Stimulated activated CD8-positive, alpha-beta memory T cell treated with anti-CD3 and anti-CD28 coated beads, Interleukin-15, amount 100 ng/mL, for 48 hours (primary cell): ENCODE results near the gene RPUSD2.
A peak's percentile ranks its signal among the peaks of the same experiment; 100 is the strongest.
"Not testable (repeated sequence)": the region's sequence is repeated elsewhere in the genome, so short reads cannot be mapped to it uniquely, and the experiment has no call there.

ENCODE experiments used
- DNase-seq, 2 donors: peaks; one replicate each; pipeline ENCODE4 v3.0.0-alpha.2; 2020; ENCODE audit warnings: low read depth in 2 of 2

RPUSD2 gene

GRCh38 chr15:40565333-40566238 lies 3.5 kb upstream of the RPUSD2 start:
- DNase-seq, result no peak

DNA sequence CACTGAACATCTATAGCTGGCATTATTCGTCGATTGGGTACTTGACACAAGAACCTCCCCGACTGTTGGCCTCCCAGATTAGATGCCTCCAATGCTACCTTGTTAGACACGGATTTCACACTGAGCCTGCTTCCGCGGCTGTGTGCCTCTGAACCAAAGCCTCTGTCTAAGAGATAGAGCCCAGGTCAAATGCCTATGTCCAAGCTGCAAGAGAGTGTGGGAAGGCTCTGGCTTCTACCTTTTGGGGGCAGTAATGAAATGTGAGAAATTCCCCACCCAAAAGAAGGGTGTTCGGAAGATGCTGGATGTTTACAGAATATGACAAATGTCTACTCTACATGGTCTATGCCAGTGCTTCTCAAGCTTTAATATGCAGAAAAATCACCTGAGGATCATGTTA lies 2.0 kb upstream of the RPUSD2 start:
- DNase-seq, result no peak

DNA sequence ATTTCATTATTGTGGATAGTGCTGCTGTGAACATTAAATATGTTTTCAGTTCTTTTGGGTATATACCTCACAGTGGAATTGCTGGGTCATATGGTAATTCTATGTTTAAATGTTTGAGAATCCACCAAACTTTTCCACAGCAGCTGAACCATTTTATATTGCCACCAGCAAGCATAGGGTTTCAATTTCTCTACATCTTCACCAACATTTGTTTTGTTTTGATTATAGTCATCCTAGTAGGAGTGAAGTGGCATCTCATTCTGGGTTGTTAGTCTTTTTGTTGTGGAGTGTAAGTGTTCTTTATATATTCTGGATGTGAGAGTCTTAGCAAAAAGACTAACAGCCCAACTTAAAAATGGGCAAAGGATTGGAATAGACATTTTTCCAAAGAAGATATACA lies 6.0 kb downstream of the RPUSD2 start:
- no peak for DNase-seq

DNA sequence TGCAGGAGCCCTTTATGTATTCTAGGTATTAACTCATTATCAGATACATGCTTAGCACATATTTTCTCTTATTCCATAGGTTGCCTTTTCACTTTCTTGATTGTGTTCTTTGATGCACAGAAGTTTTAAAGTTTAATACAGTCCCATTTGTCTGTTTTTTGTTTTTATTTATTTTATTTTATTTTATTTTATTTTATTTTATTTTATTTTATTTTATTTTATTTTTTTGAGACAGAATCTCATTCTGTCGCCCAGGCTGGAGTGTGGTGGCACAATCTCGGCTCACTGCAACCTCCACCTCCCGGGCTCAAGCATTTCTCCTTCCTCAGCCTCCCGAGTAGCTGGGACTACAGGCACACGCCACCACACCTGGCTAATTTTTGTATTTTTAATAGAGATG lies 7.8 kb downstream of the RPUSD2 start:
- DNase-seq, result not testable (repeated sequence)

DNA sequence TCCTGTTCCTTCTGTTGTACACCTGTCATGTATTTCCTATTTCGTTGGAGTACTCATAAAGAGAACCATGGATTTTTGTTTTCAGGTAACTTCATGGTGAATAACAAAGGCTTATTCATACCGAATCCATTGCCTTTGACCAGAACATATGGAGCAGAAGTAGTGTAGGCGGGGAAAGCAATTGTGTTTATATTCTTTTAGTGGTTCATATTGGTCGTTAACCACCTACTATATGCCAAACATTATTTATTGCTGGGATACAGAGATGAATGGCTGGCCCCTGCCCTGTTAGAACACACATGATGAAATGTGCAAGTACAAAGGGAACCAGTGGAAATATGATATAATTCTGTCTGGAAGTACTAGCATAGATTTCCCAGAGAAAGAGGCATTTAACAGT lies 9.8 kb downstream of the RPUSD2 start:
- DNase-seq, result no peak

GRCh38 chr15:40581796-40582195 lies 12.7 kb downstream of the RPUSD2 start:
- DNase-seq, result not testable (repeated sequence)

DNA sequence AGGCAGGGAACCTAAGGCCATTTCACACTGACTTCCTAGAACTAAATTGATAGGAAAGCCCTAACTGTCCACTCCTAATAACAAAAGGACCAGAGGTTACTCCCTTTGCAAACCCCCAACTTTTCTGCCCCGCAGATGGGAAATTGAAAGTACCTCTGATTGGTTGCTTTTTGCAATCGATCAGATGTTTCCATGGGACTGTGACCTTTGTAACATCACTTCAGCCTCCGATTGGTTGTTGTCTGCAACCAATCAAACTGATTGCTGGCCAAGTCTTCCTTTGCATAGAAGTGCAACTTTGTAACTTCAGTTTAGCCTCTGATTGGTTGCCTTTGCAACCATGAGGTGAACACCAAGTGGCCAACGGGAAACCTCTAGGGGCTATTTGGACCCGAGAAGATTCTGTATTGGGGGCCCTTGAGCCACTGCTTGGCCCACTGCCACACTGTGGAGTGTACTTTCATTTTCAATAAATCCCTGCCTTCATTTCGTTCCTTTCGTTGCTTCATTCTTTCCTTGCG lies 13.7 kb downstream of the RPUSD2 start:
- DNase-seq, result no peak

DNA sequence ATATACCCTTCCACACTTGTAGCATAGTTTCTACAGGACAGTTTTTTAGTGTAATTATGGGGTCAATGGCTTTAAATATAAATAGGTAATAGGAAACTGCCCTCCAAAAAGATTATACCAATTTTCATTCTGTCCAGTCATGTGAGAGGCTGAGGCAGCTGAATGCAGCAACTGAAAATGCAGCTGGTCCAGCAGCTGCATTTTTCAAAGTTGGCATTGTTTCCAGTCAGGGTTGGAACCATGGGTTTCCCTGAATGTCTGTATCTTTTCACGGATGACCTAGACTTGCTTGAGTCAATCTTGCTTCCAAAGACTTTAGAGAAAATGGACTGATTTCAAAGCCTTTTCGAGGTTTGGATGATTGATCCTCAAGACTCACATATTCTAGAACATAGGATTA lies 15.1 kb downstream of the RPUSD2 start:
- DNase-seq, result no peak

GRCh38 chr15:40590667-40591050 lies 21.6 kb downstream of the RPUSD2 start:
- no peak for DNase-seq

- DNase-seq, result no peak
Measured at GRCh38 chr15:40591389-40591788, 22.3 kb downstream of the RPUSD2 start.

DNA sequence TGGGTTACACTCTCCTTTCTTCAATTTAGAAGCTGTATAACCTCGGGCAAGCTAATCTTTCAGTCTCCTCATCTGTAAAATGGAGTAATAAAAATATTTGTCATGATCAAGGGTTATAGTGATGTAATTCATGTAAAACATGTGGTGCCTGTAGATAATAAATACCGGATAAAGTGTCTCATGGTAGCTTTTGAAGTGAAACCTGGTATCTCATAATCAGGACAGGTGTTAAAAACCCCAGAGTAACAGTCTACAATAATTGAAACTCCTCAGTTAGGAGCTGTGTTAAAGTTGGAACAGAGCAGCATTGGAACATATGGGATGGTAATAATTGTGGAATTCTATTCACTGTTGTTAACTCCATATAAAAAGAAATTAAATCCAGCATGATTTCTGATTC lies 24.1 kb downstream of the RPUSD2 start:
- no peak for DNase-seq

- peak; percentile 81 for DNase-seq
Measured at GRCh38 chr15:40593588-40594428, 24.7 kb downstream of the RPUSD2 start, which contains the start of gene KNL1. Gene KNL1 (plus strand): TSS chr15:40594249. CDS start chr15:40602932, 8,683 bp downstream.

DNA sequence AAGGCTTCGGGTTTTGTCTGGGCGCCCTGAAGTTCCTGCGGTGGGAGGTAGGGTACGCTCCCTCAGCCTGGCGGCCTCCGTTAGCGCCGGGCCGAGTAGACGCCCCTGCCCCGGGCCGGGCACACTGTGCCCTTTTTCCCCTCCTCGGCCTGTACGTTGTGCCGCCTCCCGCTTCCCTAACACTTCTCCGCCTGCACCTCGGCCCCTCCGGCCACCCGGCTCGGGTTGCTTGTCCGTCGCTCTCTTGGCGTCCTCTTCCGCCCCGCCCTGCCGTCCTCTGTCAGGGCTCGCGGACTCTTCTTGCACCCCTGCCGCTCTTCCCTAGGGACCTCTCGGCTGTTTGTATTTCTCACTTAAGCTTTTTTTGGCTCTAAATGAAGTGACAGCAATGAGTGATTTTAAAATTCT lies 25.3 kb downstream of the RPUSD2 start:
- peak in 1 of 2 donors; percentile 29 for DNase-seq

- DNase-seq, result no peak
Measured at GRCh38 chr15:40595219-40595618, 26.1 kb downstream of the RPUSD2 start.

DNA sequence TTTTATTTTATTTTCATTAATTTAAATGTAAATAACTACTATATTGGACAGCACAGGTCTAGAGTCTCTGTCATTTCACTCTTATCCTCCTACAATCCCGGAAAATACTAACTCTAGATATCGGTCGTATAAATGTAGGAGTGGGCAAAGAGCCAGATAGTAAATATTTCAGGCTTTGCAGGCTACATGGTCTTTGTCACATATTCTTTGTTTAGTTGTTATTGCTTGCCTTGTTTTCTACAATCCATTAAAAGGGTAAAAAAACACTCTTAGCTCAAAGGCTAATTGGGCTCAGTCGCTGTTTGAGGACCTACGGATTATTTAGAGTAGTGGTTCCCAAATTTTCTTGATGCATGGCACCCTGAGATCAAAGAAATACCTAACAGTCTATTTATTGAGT lies 26.7 kb downstream of the RPUSD2 start:
- no peak for DNase-seq

DNA sequence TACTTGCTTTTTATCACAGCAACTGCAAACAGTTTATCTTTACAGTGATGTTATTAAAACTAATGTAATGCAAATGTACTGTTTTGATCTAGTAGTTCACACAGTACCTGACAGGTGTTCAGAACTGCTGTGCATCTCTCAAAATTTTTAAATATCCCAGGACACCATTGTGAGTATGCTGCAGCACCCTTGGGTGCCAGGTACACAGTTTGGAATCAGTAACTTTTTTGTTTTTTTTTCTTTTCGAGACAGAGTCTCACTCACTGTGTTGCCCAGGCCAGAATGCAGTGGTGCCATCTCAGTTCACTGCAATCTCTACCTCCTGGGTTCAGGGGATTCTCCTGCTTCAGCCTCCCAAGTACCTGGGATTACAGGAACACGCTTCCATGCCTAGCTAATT lies 27.9 kb downstream of the RPUSD2 start:
- DNase-seq, result no peak

- DNase-seq, result no peak
Measured at GRCh38 chr15:40598126-40598525, 29.0 kb downstream of the RPUSD2 start.

GRCh38 chr15:40598672-40599071 lies 29.6 kb downstream of the RPUSD2 start:
- no peak for DNase-seq

DNA sequence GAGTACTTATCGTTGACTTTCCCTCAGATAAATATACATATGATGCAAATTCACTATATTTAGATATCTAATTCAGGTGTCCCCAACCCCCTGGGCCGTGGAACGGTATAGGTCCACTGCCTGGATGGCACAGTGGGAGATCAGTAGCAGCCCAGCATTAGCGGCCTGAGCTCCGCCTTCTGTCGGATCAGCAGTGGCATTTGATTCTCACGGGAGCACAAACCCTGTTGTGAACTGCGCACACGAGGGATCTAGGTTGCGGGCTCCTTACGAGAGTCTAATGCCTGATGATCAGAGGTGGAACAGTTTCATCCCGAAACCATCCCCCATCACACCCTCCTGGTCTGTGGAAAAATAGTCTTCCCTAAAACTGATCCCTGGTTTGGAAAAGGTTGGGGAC lies 31.9 kb downstream of the RPUSD2 start:
- no peak for DNase-seq

GRCh38 chr15:40603935-40604334 lies 34.8 kb downstream of the RPUSD2 start:
- DNase-seq, result no peak

DNA sequence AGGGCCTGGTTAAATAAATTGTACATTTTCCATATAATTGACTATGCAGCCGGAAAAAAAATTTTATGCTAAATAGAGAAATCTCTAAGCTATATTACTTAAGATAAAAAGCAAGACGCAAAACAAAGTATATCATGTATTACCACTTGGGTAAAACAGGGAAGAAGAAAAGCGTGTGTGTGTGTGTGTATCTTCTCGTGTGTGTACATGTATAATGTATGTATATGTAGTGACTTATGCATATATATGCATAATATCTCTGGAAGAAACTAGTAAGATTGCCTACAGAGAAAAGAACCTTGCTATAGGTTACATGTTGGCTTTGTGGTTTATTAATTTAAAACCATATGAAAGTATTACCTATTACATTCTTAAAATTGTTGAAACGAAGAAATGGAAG lies 44.0 kb downstream of the RPUSD2 start:
- DNase-seq, result no peak

- no peak for DNase-seq
Measured at GRCh38 chr15:40618023-40618422, 48.9 kb downstream of the RPUSD2 start.

- DNase-seq, result no peak
Measured at GRCh38 chr15:40618906-40619305, 49.8 kb downstream of the RPUSD2 start.
